GM12872 (cell line): ENCODE data around the gene ZNF217.

Source experiments
- CTCF ChIP-seq: IDR thresholded peaks from 3 replicates; pipeline ENCODE4 v1.5.1; 2011; ENCODE audit warnings: low read depth, mild to moderate bottlenecking, low read length, moderate library complexity; ENCODE audit not compliant: insufficient read depth

ZNF217 gene

GRCh38 chr20:53547664-53548239, 45.9 kb downstream of the ZNF217 start:
- TF ChIP-seq CTCF = peak; percentile 68

- no peak for TF ChIP-seq CTCF
These were observed 54.1 kb downstream of the ZNF217 start for GRCh38 chr20:53539516-53539915.

- TF ChIP-seq CTCF = no peak
These were observed 57.8 kb downstream of the ZNF217 start for GRCh38 chr20:53535878-53536277.

GRCh38 chr20:53534037-53534436, 59.6 kb downstream of the ZNF217 start:
- no peak for TF ChIP-seq CTCF

- no peak for TF ChIP-seq CTCF
These were observed 60.1 kb downstream of the ZNF217 start for GRCh38 chr20:53533500-53533899.

- no peak for TF ChIP-seq CTCF
These were observed 63.2 kb downstream of the ZNF217 start for GRCh38 chr20:53530440-53530839.

GRCh38 chr20:53529658-53530057, 64.0 kb downstream of the ZNF217 start:
- TF ChIP-seq CTCF = no peak
